Measurements from ENCODE around the gene SLC6A2.

The SLC6A2 gene

GRCh38 chr16:55647343-55647742 is 8.4 kb upstream of the SLC6A2 start:
- DNase-seq (ENCODE audit: low read depth in 1 of 2, low spot score in 1 of 2), result no peak

GRCh38 chr16:55647798-55648197 is 8.0 kb upstream of the SLC6A2 start:
- DNase-seq (ENCODE audit: low read depth in 1 of 2, low spot score in 1 of 2), result no peak

- DNase-seq (ENCODE audit: low read depth in 1 of 2, low spot score in 1 of 2), result no peak
Observed at GRCh38 chr16:55651841-55652824, 3.7 kb upstream of the SLC6A2 start.

GRCh38 chr16:55653106-55653505 is 2.7 kb upstream of the SLC6A2 start:
- no peak for DNase-seq (ENCODE audit: low read depth in 1 of 2, low spot score in 1 of 2)

- DNase-seq (ENCODE audit: low read depth in 1 of 2, low spot score in 1 of 2), result no peak
Observed at GRCh38 chr16:55655381-55655896, 349 bp upstream of the SLC6A2 start.

- DNase-seq (ENCODE audit: low read depth in 1 of 2, low spot score in 1 of 2), result no peak
Observed at GRCh38 chr16:55656691-55657092, 904 bp downstream of the SLC6A2 start.

- no peak for DNase-seq (ENCODE audit: low read depth in 1 of 2, low spot score in 1 of 2)
Observed at GRCh38 chr16:55657616-55658015, 1.8 kb downstream of the SLC6A2 start.

GRCh38 chr16:55658898-55659420 is 3.2 kb downstream of the SLC6A2 start:
- no peak for DNase-seq (ENCODE audit: low read depth in 1 of 2, low spot score in 1 of 2)

- no peak for DNase-seq (ENCODE audit: low read depth in 1 of 2, low spot score in 1 of 2)
Observed at GRCh38 chr16:55660026-55660425, 4.2 kb downstream of the SLC6A2 start.

GRCh38 chr16:55660828-55661227 is 5.0 kb downstream of the SLC6A2 start:
- DNase-seq (ENCODE audit: low read depth in 1 of 2, low spot score in 1 of 2), result no peak

- no peak for DNase-seq (ENCODE audit: low read depth in 1 of 2, low spot score in 1 of 2)
Observed at GRCh38 chr16:55661941-55662643, 6.3 kb downstream of the SLC6A2 start.

GRCh38 chr16:55662644-55663031 is 6.8 kb downstream of the SLC6A2 start:
- no peak for DNase-seq (ENCODE audit: low read depth in 1 of 2, low spot score in 1 of 2)

GRCh38 chr16:55663225-55663624 is 7.4 kb downstream of the SLC6A2 start:
- DNase-seq (ENCODE audit: low read depth in 1 of 2, low spot score in 1 of 2), result no peak

- DNase-seq (ENCODE audit: low read depth in 1 of 2, low spot score in 1 of 2), result no peak
Observed at GRCh38 chr16:55663765-55664677, 8.2 kb downstream of the SLC6A2 start.

- no peak for DNase-seq (ENCODE audit: low read depth in 1 of 2, low spot score in 1 of 2)
Observed at GRCh38 chr16:55664786-55665407, 9.1 kb downstream of the SLC6A2 start.

GRCh38 chr16:55665511-55665910 is 9.7 kb downstream of the SLC6A2 start:
- no peak for DNase-seq (ENCODE audit: low read depth in 1 of 2, low spot score in 1 of 2)

- no peak for DNase-seq (ENCODE audit: low read depth in 1 of 2, low spot score in 1 of 2)
Observed at GRCh38 chr16:55666012-55666411, 10.2 kb downstream of the SLC6A2 start.

- no peak for DNase-seq (ENCODE audit: low read depth in 1 of 2, low spot score in 1 of 2)
Observed at GRCh38 chr16:55667753-55668152, 12.0 kb downstream of the SLC6A2 start.

GRCh38 chr16:55668340-55669281 is 12.8 kb downstream of the SLC6A2 start:
- no peak for DNase-seq (ENCODE audit: low read depth in 1 of 2, low spot score in 1 of 2)
